SU-DHL-6 (cell line): Measurements from ENCODE around the gene KRTAP10-12.

Experiments
- CTCF ChIP-seq: fragments of 200-600 bp; sonication (generic); IDR thresholded peaks from one replicate; pipeline ENCODE4 v1.5.1; 2017; ENCODE audit warnings: antibody characterized with exemption, mild to moderate bottlenecking, low read length, moderate library complexity; ENCODE audit not compliant: insufficient read depth, poor library complexity, severe bottlenecking
- EZH2phosphoT487 ChIP-seq: fragments of 200-600 bp; sonication (generic), shearing (Covaris generic); conservative IDR thresholded peaks from 2 replicates; pipeline ENCODE4 v1.6.1; 2018; ENCODE audit warnings: mild to moderate bottlenecking, antibody characterized with exemption, low read length, moderate library complexity, mixed read lengths

GRCh38 chr21:44686843-44687561, 10.0 kb upstream of the KRTAP10-12 start:
- no peak for TF ChIP-seq CTCF
- TF ChIP-seq EZH2phosphoT487, result no peak
